Mucosa of rectum (tissue), 2 donors: Measurements from ENCODE around the gene ANKRD13B.

Experiments
- H3K27ac ChIP-seq, 2 donors: one replicate each; pipeline ENCODE4 v1.7.0; 2013; ENCODE audit warnings: inconsistent platforms in 2 of 2, low read depth in 2 of 2, low read length in 2 of 2
- H3K27me3 ChIP-seq, 2 donors: one replicate each; pipeline ENCODE4 v1.7.0; 2013; ENCODE audit warnings: low read length in 2 of 2; ENCODE audit not compliant: control insufficient read depth in 2 of 2, insufficient read depth in 2 of 2
- H3K36me3 ChIP-seq, 2 donors: one replicate each; pipeline ENCODE4 v1.7.0; 2013; ENCODE audit warnings: low read length in 2 of 2; ENCODE audit not compliant: control insufficient read depth in 2 of 2, insufficient read depth in 2 of 2
- H3K4me1 ChIP-seq, 2 donors: one replicate each; pipeline ENCODE4 v1.7.0; 2013; ENCODE audit warnings: low read length in 2 of 2, mild to moderate bottlenecking in 1 of 2; ENCODE audit not compliant: control insufficient read depth in 2 of 2, insufficient read depth in 2 of 2
- H3K4me3 ChIP-seq, 2 donors: one replicate each; pipeline ENCODE4 v1.7.0; 2013; ENCODE audit warnings: low read length in 2 of 2
- H3K9ac ChIP-seq, 2 donors: one replicate each; pipeline ENCODE4 v1.7.0; 2013; ENCODE audit warnings: low read length in 2 of 2, low read depth in 1 of 2, mild to moderate bottlenecking in 1 of 2
- H3K9me3 ChIP-seq, 2 donors: one replicate each; pipeline ENCODE4 v1.7.0; 2013; ENCODE audit warnings: low read length in 2 of 2; ENCODE audit not compliant: control insufficient read depth in 2 of 2
- donor health status: healthy.
- donor health status: Normal muscosa, but diverticular disease.

ANKRD13B gene

GRCh38 chr17:29612094-29612403, 19.1 kb downstream of the ANKRD13B start:
- H3K27me3 ChIP-seq, result peaks cover 12 to 13% of the 10 kb centered on the region in 2 donors
- H3K27ac ChIP-seq, result no peak overlapping the region
- peaks cover 29 to 32% of the 10 kb centered on the region in 2 donors for H3K4me1 ChIP-seq

GRCh38 chr17:29612404-29613280, 19.7 kb downstream of the ANKRD13B start:
- H3K4me1 ChIP-seq, result peaks cover 35 to 38% of the 10 kb centered on the region in 2 donors
- no peaks in the 10 kb centered on the region for H3K36me3 ChIP-seq
- H3K9me3 ChIP-seq, result no peaks in the 10 kb centered on the region
- H3K27me3 ChIP-seq, result peaks cover 13 to 14% of the 10 kb centered on the region in 2 donors
- no peak overlapping the region for H3K9ac ChIP-seq
- H3K4me3 ChIP-seq, result no peak overlapping the region
- H3K27ac ChIP-seq, result no peak overlapping the region

More at GRCh38 chr17:29612094-29612403, 19.1 kb downstream of the ANKRD13B start:
- Histone ChIP-seq H3K9me3 (no peaks in the 10 kb centered on the region), H3K9ac (no peak overlapping the region), H3K36me3 (no peaks in the 10 kb centered on the region), H3K4me3 (no peak overlapping the region)

- Histone ChIP-seq H3K27ac (no peak overlapping the region), H3K4me1 (peaks cover 38 to 43% of the 10 kb centered on the region in 2 donors), H3K4me3 (peak overlapping the region; percentile 32 to 44)
These were observed 20.5 kb downstream of the ANKRD13B start for GRCh38 chr17:29613352-29613837.

GRCh38 chr17:29613856-29614255, 20.9 kb downstream of the ANKRD13B start:
- Histone ChIP-seq H3K4me3 (peak overlapping the region; percentile 32 to 44), H3K27me3 (peaks cover 14 to 16% of the 10 kb centered on the region in 2 donors), H3K36me3 (no peaks in the 10 kb centered on the region), H3K9me3 (no peaks in the 10 kb centered on the region), H3K4me1 (peaks cover 38 to 43% of the 10 kb centered on the region in 2 donors), H3K9ac (no peak overlapping the region), H3K27ac (no peak overlapping the region)

More at GRCh38 chr17:29613352-29613837, 20.5 kb downstream of the ANKRD13B start:
- H3K27me3 ChIP-seq, result peaks cover 13 to 14% of the 10 kb centered on the region in 2 donors
- no peaks in the 10 kb centered on the region for H3K36me3 ChIP-seq
- no peaks in the 10 kb centered on the region for H3K9me3 ChIP-seq
- H3K9ac ChIP-seq, result peak overlapping the region in 1 of 2 donors; percentile 24

- H3K9ac ChIP-seq, result no peak overlapping the region
- H3K27me3 ChIP-seq, result peaks cover 14 to 21% of the 10 kb centered on the region in 2 donors
- peak overlapping the region in 1 of 2 donors; percentile 67 for H3K4me3 ChIP-seq
- no peaks in the 10 kb centered on the region for H3K36me3 ChIP-seq
- H3K27ac ChIP-seq, result no peak overlapping the region
- no peaks in the 10 kb centered on the region for H3K9me3 ChIP-seq
- H3K4me1 ChIP-seq, result peaks cover 38 to 43% of the 10 kb centered on the region in 2 donors
These were observed 21.6 kb downstream of the ANKRD13B start for GRCh38 chr17:29614349-29615047.

GRCh38 chr17:29615048-29615385, 22.1 kb downstream of the ANKRD13B start:
- peaks cover 38 to 43% of the 10 kb centered on the region in 2 donors for H3K4me1 ChIP-seq

GRCh38 chr17:29615492-29616299, 22.8 kb downstream of the ANKRD13B start:
- Histone ChIP-seq H3K36me3 (no peaks in the 10 kb centered on the region), H3K27ac (peak overlapping the region in 1 of 2 donors; percentile 56), H3K9me3 (no peaks in the 10 kb centered on the region), H3K27me3 (peaks cover 14 to 21% of the 10 kb centered on the region in 2 donors), H3K4me3 (peak overlapping the region; percentile 56 to 67), H3K4me1 (peaks cover 38 to 43% of the 10 kb centered on the region in 2 donors), H3K9ac (peak overlapping the region; percentile 6 to 32)

More at GRCh38 chr17:29615048-29615385, 22.1 kb downstream of the ANKRD13B start:
- Histone ChIP-seq H3K27ac (peak overlapping the region in 1 of 2 donors; percentile 56), H3K27me3 (peaks cover 14 to 21% of the 10 kb centered on the region in 2 donors), H3K9me3 (no peaks in the 10 kb centered on the region), H3K4me3 (peak overlapping the region; percentile 56 to 67), H3K36me3 (no peaks in the 10 kb centered on the region), H3K9ac (no peak overlapping the region)

GRCh38 chr17:29616300-29617048, 23.5 kb downstream of the ANKRD13B start:
- Histone ChIP-seq H3K4me3 (peak overlapping the region; percentile 59 to 67), H3K4me1 (peaks cover 38 to 43% of the 10 kb centered on the region in 2 donors), H3K27me3 (peaks cover 14 to 21% of the 10 kb centered on the region in 2 donors), H3K27ac (no peak overlapping the region), H3K9ac (peak overlapping the region in 1 of 2 donors; percentile 44), H3K9me3 (no peaks in the 10 kb centered on the region), H3K36me3 (no peaks in the 10 kb centered on the region)

GRCh38 chr17:29617125-29617480, 24.2 kb downstream of the ANKRD13B start:
- Histone ChIP-seq H3K27me3 (peaks cover 14 to 23% of the 10 kb centered on the region in 2 donors), H3K9ac (peak overlapping the region; percentile 44 to 52), H3K36me3 (no peaks in the 10 kb centered on the region), H3K4me3 (peak overlapping the region; percentile 59 to 67), H3K4me1 (peaks cover 38 to 43% of the 10 kb centered on the region in 2 donors), H3K27ac (no peak overlapping the region), H3K9me3 (no peaks in the 10 kb centered on the region)
